Breast epithelium (tissue), 4 donors: Measurements from ENCODE around the gene RFX3. TPM values are rescaled to one million over a fixed set of nuclear protein-coding genes. Genes with fewer than 3 reads are reported as not detected.

ENCODE experiments used
- DNase-seq, 2 donors: peaks; one replicate each; pipeline ENCODE4 v3.0.0-alpha.2; 2019; ENCODE audit warnings: low spot score in 2 of 2
- H3K27ac ChIP-seq, 2 donors: fragments of 200-600 bp; sonication (generic) in 1 of 2; one replicate each; pipeline ENCODE4 v1.5.1; 2016 to 2019; ENCODE audit warnings: mild to moderate bottlenecking in 1 of 2
- H3K27me3 ChIP-seq, 2 donors: fragments of 200-600 bp; sonication (generic) in 1 of 2; one replicate each; pipeline versions ENCODE4 v1.5.1 to v1.6.0; 2017 to 2019; ENCODE audit warnings: control low read depth in 1 of 2, mild to moderate bottlenecking in 1 of 2
- H3K36me3 ChIP-seq: fragments of 200-600 bp; one replicate; pipeline ENCODE4 v1.5.1; 2019
- H3K4me1 ChIP-seq, 2 donors: fragments of 200-600 bp; sonication (generic); one replicate each; pipeline ENCODE4 v1.5.1; 2016 to 2019; ENCODE audit warnings: control low read depth in 1 of 2
- H3K4me3 ChIP-seq, 3 donors: fragments of 200-600 bp; sonication (generic); 1 replicate in 2 of 3; 2 replicates in 1 of 3; pipeline ENCODE4 v1.5.1; 2016 to 2019; ENCODE audit warnings: mild to moderate bottlenecking in 3 of 3, moderate library complexity in 2 of 3
- H3K9me3 ChIP-seq, 2 donors: fragments of 200-600 bp; sonication (generic) in 1 of 2; one replicate each; pipeline ENCODE4 v1.5.1; 2016 to 2019; ENCODE audit warnings: control low read depth in 1 of 2
- CTCF ChIP-seq, 3 donors: fragments of 450-650 bp; IDR thresholded peaks; one replicate each; pipeline ENCODE4 v1.5.1; 2016 to 2017; ENCODE audit warnings: antibody characterized with exemption in 3 of 3, mild to moderate bottlenecking in 3 of 3, moderate library complexity in 3 of 3
- POLR2A ChIP-seq: fragments of 450-650 bp; IDR thresholded peaks from one replicate; pipeline ENCODE4 v1.6.1; 2016; ENCODE audit warnings: antibody characterized with exemption, mild to moderate bottlenecking, moderate library complexity
- POLR2AphosphoS5 ChIP-seq, 3 donors: sonication (generic); formaldehyde crosslinking; IDR thresholded peaks; one replicate each; pipeline ENCODE4 v1.6.1; 2017; ENCODE audit warnings: antibody characterized with exemption in 3 of 3
- intact Hi-C: fragments of 100-400 bp; cut with DNase I; formaldehyde crosslinking; loops from one replicate; pipeline ENCODE4 v1.15.1; 2023; ENCODE audit warnings: low total_unique reads
- total RNA-seq, 3 donors: library from RNA; depleted of rRNA; stranded (reverse); fragments of >200 nt; gene quantifications; one replicate each; pipeline ENCODE4 v1.1.0, GENCODE V29; 2016

Gene RFX3
- total RNA-seq, 3 donors from 2014 or later, result 9.3 to 18.0 (median 13.8) TPM

- TF ChIP-seq POLR2A, result no peak
- no peak for TF ChIP-seq POLR2AphosphoS5 (IDR thresholded peaks at IDR 0.05)
- no peak for TF ChIP-seq CTCF (IDR thresholded peaks at IDR 0.05)
- Histone ChIP-seq H3K27me3 (no peaks in the 10 kb centered on the region), H3K4me3 (no peak overlapping the region), H3K4me1 (no peaks in the 10 kb centered on the region), H3K9me3 (no peaks in the 10 kb centered on the region), H3K36me3 (no peaks in the 10 kb centered on the region), H3K27ac (no peak overlapping the region)
- no peak for DNase-seq
- intact Hi-C loops, result no loop called here
Observed at GRCh38 chr9:3498691-3499090, 27.1 kb downstream of the RFX3 start.

GRCh38 chr9:3497857-3498256 is 27.9 kb downstream of the RFX3 start:
- Histone ChIP-seq H3K27ac (no peak overlapping the region), H3K9me3 (no peaks in the 10 kb centered on the region), H3K4me3 (no peak overlapping the region), H3K4me1 (no peaks in the 10 kb centered on the region), H3K27me3 (no peaks in the 10 kb centered on the region), H3K36me3 (no peaks in the 10 kb centered on the region)
- intact Hi-C loops, result no loop called here
- no peak for DNase-seq
- TF ChIP-seq POLR2A (no peak), CTCF (IDR thresholded peaks at IDR 0.05) (no peak), POLR2AphosphoS5 (IDR thresholded peaks at IDR 0.05) (no peak)

GRCh38 chr9:3497401-3497800 is 28.4 kb downstream of the RFX3 start:
- no peaks in the 10 kb centered on the region for H3K36me3 ChIP-seq
- no peak overlapping the region for H3K27ac ChIP-seq
- no peaks in the 10 kb centered on the region for H3K9me3 ChIP-seq
- no peaks in the 10 kb centered on the region for H3K27me3 ChIP-seq
- intact Hi-C loops, result no loop called here
- no peak overlapping the region for H3K4me3 ChIP-seq
- no peak for DNase-seq
- TF ChIP-seq POLR2A (no peak), POLR2AphosphoS5 (IDR thresholded peaks at IDR 0.05) (no peak), CTCF (IDR thresholded peaks at IDR 0.05) (no peak)
- no peaks in the 10 kb centered on the region for H3K4me1 ChIP-seq

- H3K4me1 ChIP-seq, result no peaks in the 10 kb centered on the region
- intact Hi-C loops, result no loop called here
- no peaks in the 10 kb centered on the region for H3K27me3 ChIP-seq
- no peak overlapping the region for H3K27ac ChIP-seq
- no peak for TF ChIP-seq POLR2AphosphoS5 (IDR thresholded peaks at IDR 0.05)
- TF ChIP-seq POLR2A, result no peak
- no peak for TF ChIP-seq CTCF (IDR thresholded peaks at IDR 0.05)
- DNase-seq, result no peak
- H3K36me3 ChIP-seq, result no peaks in the 10 kb centered on the region
- H3K9me3 ChIP-seq, result no peaks in the 10 kb centered on the region
- H3K4me3 ChIP-seq, result no peak overlapping the region
Observed at GRCh38 chr9:3495855-3496254, 29.9 kb downstream of the RFX3 start.

GRCh38 chr9:3492214-3492613 is 33.6 kb downstream of the RFX3 start:
- H3K36me3 ChIP-seq, result no peaks in the 10 kb centered on the region
- H3K9me3 ChIP-seq, result no peaks in the 10 kb centered on the region
- H3K27me3 ChIP-seq, result no peaks in the 10 kb centered on the region
- no peak overlapping the region for H3K27ac ChIP-seq
- H3K4me3 ChIP-seq, result no peak overlapping the region
- H3K4me1 ChIP-seq, result no peaks in the 10 kb centered on the region
- intact Hi-C loops, result no loop called here
- DNase-seq, result no peak
- TF ChIP-seq CTCF (IDR thresholded peaks at IDR 0.05) (no peak), POLR2AphosphoS5 (IDR thresholded peaks at IDR 0.05) (no peak), POLR2A (no peak)
